AG04449 (cell line): ENCODE data around the gene CNTNAP2.

Source experiments
- CTCF ChIA-PET: fragments of 350-600 bp; formaldehyde crosslinking; extraction: SDS; loops from one replicate; lab custom pipeline; 2021; ENCODE audit warnings: antibody characterized with exemption; lab: Yijun Ruan, JAX
- POLR2A ChIA-PET: fragments of 400-600, 350-600 bp; formaldehyde crosslinking; extraction: SDS; loops from one replicate; lab custom pipeline; 2020; ENCODE audit warnings: antibody characterized with exemption, inconsistent platforms; lab: Yijun Ruan, JAX
- DNase-seq: peaks from one replicate; pipeline ENCODE4 v3.0.0-alpha.2; 2010; ENCODE audit warnings: low read depth, low spot score
- H3K4me3 ChIP-seq: 2 replicates; pipeline ENCODE4 v1.5.1; 2011; ENCODE audit warnings: low read depth, mild to moderate bottlenecking, control low read depth, low read length
- TF ChIP-seq, protein P1 (sequence below): IDR thresholded peaks from one replicate; pipeline ENCODE4 v1.5.1; 2011; ENCODE audit warnings: mild to moderate bottlenecking, moderate library complexity, low read length, control low read depth, inconsistent platforms; ENCODE audit not compliant: insufficient read depth; ENCODE audit errors: missing control alignments

CNTNAP2 gene

GRCh38 chr7:148104136-148104716 is 1987.6 kb downstream of the CNTNAP2 start:
- ChIA-PET CTCF (no interaction called here), POLR2A (no interaction called here)
- TF ChIP-seq, protein P1, sequence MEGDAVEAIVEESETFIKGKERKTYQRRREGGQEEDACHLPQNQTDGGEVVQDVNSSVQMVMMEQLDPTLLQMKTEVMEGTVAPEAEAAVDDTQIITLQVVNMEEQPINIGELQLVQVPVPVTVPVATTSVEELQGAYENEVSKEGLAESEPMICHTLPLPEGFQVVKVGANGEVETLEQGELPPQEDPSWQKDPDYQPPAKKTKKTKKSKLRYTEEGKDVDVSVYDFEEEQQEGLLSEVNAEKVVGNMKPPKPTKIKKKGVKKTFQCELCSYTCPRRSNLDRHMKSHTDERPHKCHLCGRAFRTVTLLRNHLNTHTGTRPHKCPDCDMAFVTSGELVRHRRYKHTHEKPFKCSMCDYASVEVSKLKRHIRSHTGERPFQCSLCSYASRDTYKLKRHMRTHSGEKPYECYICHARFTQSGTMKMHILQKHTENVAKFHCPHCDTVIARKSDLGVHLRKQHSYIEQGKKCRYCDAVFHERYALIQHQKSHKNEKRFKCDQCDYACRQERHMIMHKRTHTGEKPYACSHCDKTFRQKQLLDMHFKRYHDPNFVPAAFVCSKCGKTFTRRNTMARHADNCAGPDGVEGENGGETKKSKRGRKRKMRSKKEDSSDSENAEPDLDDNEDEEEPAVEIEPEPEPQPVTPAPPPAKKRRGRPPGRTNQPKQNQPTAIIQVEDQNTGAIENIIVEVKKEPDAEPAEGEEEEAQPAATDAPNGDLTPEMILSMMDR, result no peak
- H3K4me3 ChIP-seq, result no peak overlapping the region
- DNase-seq, result no peak

DNA sequence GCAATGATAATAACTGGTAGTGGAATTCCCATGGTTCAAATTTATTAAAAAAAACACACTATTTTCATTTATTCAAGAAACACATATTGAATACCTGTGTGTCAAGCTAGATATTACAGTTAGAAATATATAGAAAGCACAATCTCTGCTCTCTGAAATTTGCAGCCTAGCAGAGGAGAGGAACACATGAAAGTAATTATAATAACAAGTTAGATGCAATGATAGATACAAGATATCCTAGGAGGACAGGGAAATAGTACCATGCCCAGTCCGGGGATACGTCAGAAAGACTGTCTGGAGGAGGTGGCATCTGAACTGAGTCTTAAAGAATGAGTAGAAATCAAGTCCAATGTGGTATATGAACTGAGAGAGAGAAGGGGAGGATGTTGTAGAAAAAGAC is 1988.3 kb downstream of the CNTNAP2 start:
- CTCF ChIA-PET, result no interaction called here
- POLR2A ChIA-PET, result no interaction called here
- H3K4me3 ChIP-seq, result no peak overlapping the region
- no peak for DNase-seq
- TF ChIP-seq, protein P1, result no peak

DNA sequence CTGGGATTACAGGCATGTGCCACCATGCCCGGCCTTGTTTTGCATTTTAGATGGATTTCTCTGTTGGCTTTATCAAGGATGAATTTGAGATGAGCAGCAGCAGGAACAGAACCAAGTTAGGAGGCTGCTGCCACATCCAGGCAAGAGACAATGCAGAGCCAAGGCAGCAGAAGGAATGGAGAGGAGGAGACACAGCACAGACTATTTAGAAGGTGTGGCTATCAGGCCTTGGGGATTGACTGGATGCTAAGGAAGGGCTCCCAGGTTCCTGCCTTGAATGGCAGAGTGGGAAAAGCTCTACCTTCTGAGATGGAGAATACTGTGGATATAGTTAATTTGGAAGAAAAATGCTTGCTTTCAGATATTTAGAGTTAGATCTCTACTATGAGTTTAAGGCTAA is 1989.3 kb downstream of the CNTNAP2 start:
- POLR2A ChIA-PET, result no interaction called here
- no peak overlapping the region for H3K4me3 ChIP-seq
- DNase-seq, result no peak
- CTCF ChIA-PET, result no interaction called here
- TF ChIP-seq, protein P1, result no peak

DNA sequence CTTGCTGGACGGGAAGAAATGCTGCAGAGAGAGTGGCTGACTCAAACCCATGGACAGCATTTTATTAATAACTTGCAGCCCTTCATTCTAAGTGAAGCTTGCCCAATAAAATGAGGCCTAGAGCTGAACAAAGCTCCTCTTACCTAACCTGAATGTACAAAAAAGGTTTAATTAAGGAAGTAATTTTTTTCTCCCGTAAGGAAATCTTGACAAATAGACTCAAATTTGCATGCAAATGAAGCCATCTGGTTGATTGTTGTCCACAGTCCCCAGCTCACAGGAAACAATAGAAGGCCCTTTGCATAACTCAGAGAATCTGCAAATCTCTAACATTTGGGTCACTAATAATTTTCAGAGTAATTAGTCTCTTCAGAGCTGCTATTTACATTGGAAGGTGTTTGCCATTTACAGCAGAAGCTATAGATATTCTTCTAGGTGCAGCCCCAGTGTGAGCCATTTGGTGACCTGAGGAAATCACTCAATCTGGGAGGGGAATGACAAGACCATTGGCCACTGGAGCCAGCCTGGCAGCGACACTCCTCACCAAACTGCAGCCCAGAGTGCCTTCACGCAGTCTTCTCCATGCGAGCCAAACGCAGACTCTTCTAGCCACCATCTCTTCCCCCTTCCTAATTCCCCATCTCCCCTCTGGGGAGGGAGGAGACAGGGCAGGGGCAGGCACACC is 1991.0 kb downstream of the CNTNAP2 start:
- no peak overlapping the region for H3K4me3 ChIP-seq
- ChIA-PET POLR2A (no interaction called here), CTCF (no interaction called here)
- TF ChIP-seq, protein P1, result no peak
- DNase-seq, result no peak

GRCh38 chr7:148108381-148108780 is 1991.8 kb downstream of the CNTNAP2 start:
- DNase-seq, result no peak
- ChIA-PET CTCF (no interaction called here), POLR2A (no interaction called here)
- TF ChIP-seq, protein P1, result no peak
- no peak overlapping the region for H3K4me3 ChIP-seq

GRCh38 chr7:148110097-148110868 is 1993.7 kb downstream of the CNTNAP2 start:
- DNase-seq, result no peak
- CTCF ChIA-PET, result no interaction called here
- H3K4me3 ChIP-seq, result no peak overlapping the region
- TF ChIP-seq, protein P1, result no peak
- POLR2A ChIA-PET, result no interaction called here
